Vagina (tissue), 2 donors: Measurements from ENCODE around the gene CGNL1.

Source experiments
- POLR2A ChIP-seq, 2 donors: fragments of 450-650 bp; IDR thresholded peaks; one replicate each; pipeline ENCODE4 v1.6.1; 2017; ENCODE audit warnings: antibody characterized with exemption in 2 of 2, mild to moderate bottlenecking in 2 of 2, moderate library complexity in 2 of 2
- POLR2AphosphoS5 ChIP-seq, 2 donors: sonication (generic); formaldehyde crosslinking; IDR thresholded peaks; one replicate each; pipeline ENCODE4 v1.9.0; 2017; ENCODE audit warnings: antibody characterized with exemption in 2 of 2, mild to moderate bottlenecking in 2 of 2, low read depth in 1 of 2; ENCODE audit not compliant: insufficient read depth in 1 of 2
- TF ChIP-seq, protein P1 (sequence below), 3 experiments: fragments of 450-650 bp in 2 of 3; fragments of 200-600 bp in 1 of 3; sonication (generic) in 1 of 3; IDR thresholded peaks; one replicate each; pipeline ENCODE4 v1.5.1; 2017 to 2019; ENCODE audit warnings: antibody characterized with exemption in 3 of 3, mild to moderate bottlenecking in 2 of 3, moderate library complexity in 2 of 3

DNA sequence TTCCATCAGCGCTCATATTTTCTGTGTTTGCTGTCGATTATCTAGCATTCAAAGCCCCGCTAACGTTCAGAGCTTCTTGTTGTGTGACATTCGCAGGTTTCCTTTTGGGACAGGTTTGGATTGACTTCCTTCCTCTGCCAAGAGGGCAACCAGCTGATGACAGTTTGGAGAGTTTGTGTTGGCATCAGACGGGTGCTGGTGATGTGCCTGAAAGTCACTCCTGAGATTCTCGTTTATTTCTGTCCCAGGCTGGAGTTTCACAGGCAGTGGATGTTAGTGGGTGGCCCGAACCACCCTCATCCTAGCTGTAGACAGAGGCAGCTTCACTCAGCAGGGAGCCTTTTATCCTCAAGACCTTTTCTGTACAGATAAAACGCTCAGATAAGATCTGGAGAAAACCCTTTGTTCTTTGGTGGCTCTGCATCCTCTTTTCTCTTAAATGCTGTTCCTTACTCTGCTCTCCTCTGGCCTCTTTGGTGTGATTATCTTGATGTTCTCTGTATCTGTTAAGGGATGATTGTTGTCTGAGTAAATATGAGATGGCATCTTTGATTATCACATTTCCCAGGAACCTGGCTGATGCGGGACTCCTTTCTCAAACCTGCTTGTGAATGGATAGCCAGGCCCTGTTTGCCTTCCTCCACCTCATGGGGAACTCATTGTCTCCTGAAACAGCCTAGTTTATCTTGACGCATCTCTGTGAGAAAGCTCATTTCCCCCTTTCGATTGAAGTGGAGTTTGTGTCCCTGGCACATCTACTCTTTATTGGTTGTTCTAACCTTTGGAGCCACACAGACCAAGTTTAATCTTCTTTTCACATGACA, 35.9 kb downstream of the CGNL1 start:
- no peak for TF ChIP-seq POLR2A (IDR thresholded peaks at IDR 0.05)
- TF ChIP-seq, protein P1, sequence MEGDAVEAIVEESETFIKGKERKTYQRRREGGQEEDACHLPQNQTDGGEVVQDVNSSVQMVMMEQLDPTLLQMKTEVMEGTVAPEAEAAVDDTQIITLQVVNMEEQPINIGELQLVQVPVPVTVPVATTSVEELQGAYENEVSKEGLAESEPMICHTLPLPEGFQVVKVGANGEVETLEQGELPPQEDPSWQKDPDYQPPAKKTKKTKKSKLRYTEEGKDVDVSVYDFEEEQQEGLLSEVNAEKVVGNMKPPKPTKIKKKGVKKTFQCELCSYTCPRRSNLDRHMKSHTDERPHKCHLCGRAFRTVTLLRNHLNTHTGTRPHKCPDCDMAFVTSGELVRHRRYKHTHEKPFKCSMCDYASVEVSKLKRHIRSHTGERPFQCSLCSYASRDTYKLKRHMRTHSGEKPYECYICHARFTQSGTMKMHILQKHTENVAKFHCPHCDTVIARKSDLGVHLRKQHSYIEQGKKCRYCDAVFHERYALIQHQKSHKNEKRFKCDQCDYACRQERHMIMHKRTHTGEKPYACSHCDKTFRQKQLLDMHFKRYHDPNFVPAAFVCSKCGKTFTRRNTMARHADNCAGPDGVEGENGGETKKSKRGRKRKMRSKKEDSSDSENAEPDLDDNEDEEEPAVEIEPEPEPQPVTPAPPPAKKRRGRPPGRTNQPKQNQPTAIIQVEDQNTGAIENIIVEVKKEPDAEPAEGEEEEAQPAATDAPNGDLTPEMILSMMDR (IDR thresholded peaks at IDR 0.05) = no peak
- no peak for TF ChIP-seq POLR2AphosphoS5 (IDR thresholded peaks at IDR 0.05; ENCODE audit: insufficient read depth in 1 of 2, low read depth in 1 of 2)
